GM18873 (cell line): ENCODE data around the gene AKAIN1.

Source experiments
- ATAC-seq: cut with Tn5 transposase; IDR thresholded peaks from one replicate; pipeline ENCODE4 v1.9.1; 2021; ENCODE audit warnings: mild to moderate bottlenecking, moderate library complexity, moderate number of reproducible peaks; ENCODE audit not compliant: unreplicated experiment, low FRiP score

AKAIN1 gene, protein sequence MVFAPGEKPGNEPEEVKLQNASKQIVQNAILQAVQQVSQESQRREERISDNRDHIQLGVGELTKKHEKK

DNA sequence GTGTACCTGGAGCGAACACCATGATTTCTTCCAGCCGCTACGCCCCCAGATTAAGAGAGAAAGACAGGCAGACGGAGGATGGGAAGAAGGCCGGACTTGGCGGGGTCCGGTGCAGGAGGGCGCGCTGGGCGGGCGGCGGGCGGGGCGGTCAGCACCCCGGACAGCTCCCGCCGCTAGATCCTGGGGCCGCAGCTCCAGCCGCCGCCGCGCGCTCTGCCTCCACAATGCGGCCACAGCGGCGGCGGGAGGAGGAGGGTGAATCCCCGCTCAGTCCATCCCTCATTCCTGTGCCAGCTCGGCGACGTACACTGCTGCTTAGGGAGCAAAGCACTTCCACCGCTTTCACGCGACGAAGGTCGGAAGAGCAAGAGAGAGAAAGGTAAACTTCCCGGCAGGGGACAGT, at the start of gene AKAIN1:
Gene AKAIN1 (minus strand): TSS at position 226 of the 403 bp plus-strand sequence. CDS start 204 bp downstream, at position 22.
- ATAC-seq: no peak

DNA sequence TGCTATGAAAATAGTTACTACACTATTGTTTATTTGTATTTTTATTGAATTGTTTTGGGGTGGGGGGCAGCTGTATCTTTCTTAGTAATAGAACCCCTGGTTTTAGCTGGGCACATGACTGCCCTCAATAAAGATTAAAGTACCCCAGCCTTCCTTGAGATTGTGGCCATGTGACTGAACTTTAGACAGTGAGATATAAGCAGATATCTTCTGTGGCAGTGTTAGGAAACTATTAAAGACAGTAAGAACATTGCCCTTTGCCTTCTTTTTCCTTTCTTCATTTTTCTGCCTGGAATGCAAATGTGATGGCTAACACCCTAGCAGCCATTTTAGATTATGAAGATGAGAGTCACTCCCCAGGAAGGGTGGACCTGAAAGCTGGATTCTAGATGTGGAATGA, 47.9 kb upstream of the AKAIN1 start:
- ATAC-seq: no peak

DNA sequence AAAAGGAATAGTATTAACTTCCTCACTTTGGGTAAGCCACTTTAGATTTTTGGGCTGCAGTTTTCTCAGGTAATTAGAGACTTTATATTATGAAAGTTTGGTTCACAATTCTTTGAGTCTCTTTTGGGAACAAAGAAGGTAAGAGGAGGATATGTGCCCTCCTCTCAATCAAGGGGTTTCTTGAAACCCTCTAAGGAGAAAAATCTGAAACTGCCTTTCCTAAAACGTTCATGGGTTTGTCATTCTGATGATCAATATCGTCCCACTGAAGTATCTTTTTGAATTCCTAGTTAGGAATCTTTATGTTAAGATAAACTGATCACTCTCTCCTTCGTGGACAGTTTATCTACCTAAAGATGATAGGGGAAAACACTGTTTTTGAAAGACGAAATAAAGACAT, 42.4 kb upstream of the AKAIN1 start:
- ATAC-seq: no peak

DNA sequence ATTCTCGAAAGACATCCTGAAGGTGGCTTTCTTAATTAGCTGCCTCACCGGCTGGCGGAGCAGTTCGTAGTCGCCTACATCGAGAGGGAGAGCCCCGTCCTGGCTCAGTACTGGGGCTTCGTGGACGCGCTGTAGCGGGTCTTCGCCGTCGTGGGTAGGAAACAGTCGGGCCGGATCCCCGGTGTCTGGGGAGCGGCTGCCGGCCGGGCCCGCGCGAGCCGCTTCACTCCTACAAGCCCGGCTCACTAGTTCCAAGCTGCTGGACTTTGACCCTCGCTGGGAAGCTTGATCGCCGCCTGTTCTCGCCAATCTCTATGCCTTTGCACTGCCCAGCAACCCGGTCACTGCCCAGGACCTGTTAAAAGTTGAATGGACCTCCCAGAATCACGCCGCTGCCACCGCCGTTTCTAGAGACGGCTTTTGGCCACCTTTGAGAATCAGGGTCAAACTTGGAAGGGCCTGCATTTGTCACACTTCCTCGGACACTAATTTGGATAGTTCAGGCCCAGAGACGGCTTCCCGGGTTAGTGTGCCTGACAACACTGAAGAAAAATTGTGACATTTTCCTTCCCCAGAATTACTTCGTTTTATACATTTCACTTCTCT, 41.4 kb upstream of the AKAIN1 start:
- peak; percentile 29 for ATAC-seq

DNA sequence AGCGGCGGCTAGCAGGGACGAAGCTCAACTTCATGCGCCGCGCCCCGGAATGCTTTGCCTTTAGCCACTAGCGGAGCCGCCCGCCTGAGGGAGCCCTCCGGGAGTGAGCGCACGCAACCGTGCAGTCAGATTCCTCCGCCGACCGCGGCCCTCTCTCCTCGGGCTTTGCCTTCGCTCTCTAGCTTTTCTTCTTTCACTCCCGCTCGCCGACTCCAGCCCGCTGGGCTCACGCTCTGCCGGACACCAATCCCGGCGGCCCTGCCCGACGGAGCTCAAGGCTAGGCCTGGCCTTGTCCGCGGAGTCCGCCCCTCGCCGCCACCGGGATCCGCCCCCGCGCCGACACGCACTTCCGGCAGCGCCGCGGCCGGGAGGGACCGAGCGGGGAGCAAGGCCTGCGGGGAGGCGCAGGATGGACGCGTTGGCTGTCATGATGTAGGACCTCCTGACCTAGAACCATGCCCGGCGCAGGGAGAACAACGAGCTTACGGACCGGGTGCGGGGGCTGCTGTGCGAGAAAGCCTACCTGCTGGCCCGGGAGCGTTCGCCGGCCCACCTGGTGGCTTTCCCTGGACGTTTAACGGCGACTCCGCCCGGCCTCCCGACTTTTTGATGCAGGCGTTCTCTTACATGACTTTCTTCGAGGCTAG, 40.8 kb upstream of the AKAIN1 start:
- peak; percentile 87 for ATAC-seq

DNA sequence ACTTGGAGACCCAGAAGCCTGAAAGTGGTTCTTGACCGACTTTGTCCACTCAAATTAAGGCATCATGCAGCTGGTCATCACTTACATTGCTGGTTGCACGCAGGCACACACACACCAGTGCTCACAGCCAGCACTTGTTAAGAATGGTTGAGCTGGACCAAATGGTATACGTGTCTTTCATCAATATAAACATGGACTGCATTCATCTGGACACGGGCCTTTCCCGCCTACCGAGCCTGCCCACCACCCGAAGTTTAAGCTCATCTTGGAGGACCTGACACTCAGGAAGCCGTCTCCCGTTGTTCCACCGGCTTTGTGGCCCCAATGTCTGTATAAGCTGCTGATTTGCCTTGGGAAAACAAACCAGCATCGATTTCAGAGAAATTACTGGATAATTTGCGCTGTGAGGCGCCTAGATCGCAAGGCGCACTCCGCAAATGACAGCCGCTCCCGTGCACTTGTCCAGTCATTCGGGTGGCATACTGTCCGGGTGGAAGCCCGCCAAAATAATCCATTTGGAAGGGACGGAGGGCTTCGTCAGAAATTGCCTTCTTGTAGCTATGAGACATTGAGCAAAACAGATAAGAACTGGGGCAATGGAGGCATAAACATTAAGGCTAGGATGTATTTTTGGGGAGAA, 40.1 kb upstream of the AKAIN1 start:
- peak; percentile 38 for ATAC-seq

DNA sequence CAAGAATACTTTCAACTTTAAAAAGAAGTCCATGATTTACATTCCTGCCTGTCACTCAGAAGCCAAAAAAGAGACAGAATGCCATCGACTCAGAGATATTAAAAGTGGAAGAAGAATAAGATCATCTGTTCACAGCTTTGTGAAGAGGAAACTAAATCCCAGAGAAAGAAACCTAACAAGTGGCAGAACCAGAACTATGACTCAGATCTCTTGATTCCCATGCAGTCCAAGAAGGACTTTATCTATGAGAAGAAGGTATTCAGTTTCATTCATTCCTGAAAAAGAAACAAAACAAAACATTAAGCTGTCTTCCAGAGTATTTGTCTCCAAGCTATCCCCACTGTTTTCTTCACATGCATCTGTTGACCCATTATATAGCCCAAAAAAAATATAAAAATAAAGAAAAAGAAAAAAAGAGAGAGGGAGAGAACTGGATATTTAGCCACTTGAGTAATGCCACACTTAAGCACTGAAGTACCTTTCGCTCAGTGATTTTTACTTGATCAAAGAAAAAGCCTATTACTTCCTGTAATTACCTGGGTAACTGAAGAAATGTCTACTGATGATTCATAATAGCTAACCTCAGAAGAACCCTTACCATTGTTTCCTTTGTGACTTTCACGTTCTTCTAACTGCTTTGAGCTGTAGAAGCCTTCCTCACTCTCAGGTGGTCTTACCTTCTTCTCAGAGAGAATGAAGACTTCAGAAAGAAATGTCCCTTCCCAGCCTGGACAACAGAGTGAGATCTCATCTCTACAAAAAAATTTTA, 17.7 kb upstream of the AKAIN1 start:
- ATAC-seq: no peak

DNA sequence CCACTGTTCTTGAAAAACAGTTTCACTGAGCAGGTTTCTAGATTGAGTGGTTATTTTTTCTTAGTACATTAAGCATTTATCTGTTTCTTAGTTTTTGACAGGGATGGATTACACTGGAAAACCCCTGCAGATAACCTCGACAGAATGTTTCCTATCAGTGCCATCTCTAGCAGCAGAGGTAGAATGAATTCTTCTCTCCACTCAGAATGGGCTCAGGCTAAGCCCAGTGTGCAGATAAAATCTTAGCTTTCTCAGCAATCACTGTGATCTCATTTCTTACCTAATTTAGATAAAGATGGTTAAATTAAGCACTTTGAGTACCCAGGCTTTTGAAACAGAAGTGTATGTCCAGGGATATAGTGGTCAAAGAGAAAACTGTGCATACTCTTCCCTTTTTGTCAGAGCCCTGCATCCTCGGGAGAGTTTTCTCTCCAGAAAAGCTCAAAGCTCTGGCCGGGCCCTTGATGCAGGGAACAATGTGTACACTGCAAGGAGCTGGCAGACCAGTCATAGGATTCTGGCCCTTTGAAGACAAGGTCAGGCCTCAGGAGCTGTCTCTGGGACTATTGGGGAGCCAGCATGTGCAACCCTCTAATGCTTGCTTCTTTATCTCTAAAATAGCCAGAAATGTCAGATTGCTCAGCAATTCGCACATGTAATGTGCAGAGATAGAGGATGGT, 10.6 kb upstream of the AKAIN1 start:
- no peak for ATAC-seq

DNA sequence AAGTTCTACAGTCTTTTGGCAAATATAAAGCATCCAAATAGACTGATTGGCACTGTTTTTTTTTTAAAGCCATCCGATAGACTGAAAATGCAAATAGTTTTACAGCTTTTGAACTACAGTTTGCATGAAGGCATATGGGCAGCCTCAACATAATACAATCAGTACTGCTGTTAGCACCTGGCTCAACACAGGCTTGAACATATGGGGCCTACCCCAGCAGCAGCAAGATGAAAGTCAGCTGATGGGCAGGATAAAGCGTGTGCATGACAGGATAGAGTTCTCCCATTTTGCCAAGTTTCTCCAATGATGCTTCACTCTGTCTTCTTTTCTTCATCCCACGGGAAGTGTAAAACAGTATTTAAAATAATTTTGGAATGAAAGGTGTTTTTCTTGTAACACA, 1.3 kb upstream of the AKAIN1 start:
- no peak for ATAC-seq

DNA sequence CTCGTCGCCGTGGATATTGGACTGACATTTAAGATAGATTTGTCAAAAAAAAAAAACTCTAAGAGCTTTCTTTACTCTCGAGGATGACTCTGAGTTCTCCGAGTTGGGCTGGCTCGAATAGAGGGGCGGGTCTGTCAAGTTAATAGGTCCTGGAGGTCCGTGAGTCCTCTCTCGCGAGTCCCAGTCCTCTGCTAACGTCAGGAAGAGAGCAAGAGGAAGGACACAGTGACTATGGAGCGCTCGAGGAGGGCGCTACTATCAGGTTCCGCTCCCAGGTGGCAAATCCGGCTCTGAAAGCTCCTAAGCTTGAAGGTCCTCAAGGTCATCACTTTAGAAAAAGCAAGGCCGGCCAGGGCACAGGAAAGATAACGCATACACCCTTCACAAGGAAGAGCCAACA, 404 bp upstream of the AKAIN1 start:
- ATAC-seq: no peak

DNA sequence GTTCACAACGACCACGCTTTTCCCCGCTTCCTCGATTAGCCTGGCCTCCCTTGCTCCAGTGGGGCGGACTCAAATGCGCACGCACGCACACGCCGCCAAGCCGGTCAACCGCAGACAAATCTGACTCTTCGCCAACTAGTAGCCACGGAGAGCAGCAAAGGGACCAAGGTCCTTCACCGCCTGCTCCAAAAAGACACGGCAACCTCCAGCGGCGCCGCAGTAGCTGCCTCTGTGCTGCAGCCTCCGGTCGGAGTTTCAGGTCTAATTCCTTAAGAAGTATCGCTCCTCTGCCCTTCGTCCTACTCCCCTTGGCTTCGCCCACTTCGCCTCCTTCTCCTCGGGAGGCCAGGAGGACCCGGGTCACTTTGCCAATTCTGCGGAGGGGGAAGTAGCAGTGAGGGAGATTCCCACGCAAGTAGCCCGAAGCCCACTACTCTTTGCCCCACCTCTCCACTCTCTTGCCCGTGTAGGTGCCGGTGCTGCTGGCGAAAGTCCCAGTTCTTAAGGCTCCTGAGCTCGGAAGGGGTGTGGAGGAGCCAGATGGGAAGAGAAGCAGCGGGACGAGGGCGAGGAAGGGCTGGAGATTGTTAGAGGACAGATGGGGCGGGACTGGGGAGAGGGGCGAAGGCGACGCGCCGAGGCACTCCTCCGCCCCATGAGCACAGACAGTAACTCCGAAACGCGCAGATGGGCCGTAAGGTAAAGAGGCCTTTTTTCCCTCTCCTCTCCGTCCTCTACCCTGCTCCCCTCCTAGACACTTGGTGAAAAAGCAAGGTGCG, 615 bp downstream of the AKAIN1 start:
- ATAC-seq: no peak

DNA sequence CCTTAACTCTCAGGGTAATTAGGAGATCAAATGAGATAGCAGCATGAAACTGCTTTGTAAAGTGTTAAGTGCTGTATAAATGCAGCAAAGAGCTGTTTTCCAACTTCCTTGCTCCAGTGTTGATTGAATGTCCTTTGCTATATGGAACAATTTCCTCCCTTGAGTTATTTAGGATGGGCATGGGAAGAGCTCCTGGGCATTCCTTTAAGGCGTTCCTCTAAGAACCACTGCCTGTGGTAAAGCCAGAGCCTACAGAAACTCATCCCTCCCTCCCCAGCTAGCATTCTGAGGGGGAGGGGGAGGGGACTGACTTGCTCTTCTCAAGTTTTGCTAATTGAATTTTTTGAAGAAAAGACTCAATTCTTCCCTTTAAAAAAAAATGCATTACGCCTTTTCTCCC, 1.4 kb downstream of the AKAIN1 start:
- ATAC-seq: no peak

DNA sequence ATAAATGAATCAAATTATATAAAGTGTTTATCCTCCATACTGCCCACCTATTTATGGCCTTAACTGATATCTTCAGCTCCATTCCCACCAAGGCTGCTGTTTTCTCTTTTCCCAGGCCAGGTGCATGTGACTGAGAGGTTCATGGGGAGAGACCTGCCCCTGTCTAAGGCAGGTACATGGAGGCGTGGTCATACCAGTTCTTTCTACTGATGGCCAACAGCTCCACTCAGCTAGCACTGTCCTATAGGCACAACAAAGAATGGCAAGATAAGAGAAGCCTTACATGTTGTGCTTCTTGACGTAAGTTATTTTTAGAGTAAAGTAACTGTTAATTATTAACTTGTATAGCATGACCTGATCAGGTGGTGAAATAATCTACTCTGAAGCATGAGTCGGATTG, 16.8 kb downstream of the AKAIN1 start:
- ATAC-seq: no peak

DNA sequence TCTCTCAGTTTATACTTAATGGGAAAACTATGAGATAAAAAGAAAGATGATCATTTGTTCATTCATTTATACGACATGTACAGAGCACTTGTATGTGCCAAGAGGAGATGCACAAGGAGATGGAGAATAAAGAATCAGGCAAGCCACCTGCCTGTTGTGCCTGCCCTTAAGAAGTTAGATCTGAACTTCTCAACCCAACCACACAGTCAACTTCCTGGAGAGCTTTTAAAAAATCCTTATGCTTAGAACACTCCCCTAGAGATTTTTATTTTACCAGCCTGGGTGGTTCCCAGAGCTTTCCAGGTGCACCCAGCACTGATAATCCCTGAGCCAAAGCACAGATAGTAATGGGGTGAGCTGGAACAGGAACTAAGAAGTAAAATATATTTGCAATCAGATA, 18.5 kb downstream of the AKAIN1 start:
- no peak for ATAC-seq

DNA sequence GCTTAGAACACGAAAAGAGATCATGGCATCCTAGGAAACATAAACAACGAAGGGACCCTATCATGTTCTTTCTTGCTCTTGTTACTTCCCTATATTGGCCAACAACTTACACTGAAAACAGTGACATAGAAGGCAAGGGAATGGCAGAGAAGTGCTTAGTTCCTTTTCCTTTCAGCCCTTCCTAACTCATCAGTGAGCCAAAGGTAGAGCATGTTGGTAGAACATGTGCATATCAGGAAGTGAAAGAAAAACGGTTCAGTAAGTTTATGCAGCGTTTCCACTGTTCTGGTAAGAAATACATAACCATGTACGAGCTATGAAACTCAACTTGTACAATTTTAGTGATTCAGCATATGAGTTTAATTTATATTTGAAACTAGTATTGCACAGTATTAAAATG, 21.7 kb downstream of the AKAIN1 start:
- ATAC-seq: no peak

DNA sequence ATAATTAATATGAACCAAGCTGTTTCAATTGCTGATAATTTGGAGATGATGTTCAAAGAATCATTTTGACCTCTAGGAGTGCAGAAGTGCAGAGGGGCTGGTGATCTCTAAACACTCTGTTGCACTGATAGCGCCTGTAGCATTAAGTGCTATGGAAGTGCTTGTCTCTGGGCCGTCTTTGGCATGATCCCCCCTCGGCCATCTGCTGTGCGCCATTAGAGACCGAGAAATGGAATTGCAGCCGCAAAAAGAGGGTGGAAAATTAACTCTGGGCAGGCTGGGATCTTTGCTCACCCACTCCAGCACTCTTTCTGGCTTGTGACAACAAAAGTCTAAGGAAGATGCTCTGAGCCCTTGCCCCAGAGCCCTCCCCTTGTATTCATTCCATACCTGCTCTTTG, 23.4 kb downstream of the AKAIN1 start:
- ATAC-seq: no peak

DNA sequence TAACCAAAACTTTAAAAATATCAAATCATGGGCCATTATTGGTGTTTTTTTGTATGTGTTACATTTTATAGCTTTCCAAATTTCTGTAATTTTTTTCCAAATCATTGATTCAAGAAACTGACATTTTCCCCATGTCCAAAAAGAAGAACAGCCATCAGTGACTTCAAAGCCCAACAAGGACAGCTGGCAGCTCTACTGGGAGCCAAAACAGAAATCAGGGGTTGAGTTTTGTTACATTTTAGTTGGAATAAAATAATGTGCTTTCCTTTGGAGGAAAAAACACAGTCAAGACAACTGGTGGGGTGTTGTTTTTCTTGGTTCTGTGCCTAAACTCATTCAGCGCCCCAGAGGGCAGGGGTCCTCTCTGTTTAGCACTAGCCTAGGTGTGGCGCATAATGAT, 23.8 kb downstream of the AKAIN1 start:
- no peak for ATAC-seq

DNA sequence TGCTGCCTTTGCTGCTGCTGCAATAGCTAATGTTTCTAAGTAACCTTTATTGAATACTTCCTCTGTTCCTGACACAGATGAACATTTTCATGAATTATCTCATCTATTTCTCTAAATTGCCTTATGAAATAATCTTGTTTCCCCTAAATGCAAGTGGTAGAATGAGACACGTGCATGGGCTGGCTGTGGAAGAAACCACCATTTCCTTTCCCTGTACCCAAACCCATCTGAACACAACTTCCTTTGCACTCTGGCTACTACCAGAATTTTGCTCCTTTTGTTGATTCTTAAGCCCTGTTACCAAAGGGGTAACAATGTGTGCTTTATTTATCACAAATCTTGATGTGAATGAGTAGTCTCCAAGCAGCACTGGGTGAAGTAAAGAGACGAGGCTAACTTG, 29.2 kb downstream of the AKAIN1 start:
- no peak for ATAC-seq

DNA sequence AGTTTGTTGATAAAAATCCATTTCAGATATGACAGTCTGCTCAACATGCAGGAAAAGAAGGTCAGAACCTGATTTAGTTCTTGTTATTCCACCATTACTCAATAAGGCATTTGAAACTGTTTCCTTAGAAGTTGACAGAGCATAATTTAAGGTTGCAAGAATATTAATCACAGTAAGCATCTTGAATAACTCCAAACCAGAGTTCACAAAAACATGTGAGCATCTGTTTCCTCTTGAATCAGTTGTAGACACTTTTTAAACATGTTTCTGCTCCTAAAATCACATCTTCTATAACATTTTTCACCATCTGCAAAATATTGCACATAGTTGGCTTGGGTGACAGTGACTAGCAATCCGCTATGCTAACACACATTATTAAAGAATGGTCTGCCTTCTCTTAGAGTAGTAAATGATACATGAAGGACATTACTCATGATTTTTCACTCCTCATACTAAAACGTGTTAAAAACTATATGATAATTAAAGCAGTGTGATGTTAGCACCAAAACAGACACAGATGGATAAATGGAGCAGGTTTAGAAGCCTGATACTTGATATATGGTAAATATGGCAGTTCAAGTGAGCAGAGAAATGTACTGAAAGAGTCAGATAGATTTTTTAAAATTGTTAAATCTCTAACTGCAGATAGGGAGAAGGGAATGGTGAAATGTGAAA, 30.3 kb downstream of the AKAIN1 start:
- ATAC-seq: no peak
